CD1c-positive myeloid dendritic cell (primary cell): ENCODE measurements around the gene NAALAD2.
"Not testable (repeated sequence)": the region's sequence is repeated elsewhere in the genome, so short reads cannot be mapped to it uniquely, and the experiment has no call there.

ENCODE experiments used
- DNase-seq: peaks from one replicate; pipeline ENCODE4 v3.0.0-alpha.2; 2016; ENCODE audit errors: extremely low spot score

NAALAD2 gene

GRCh38 chr11:90134478-90135003 lies at the start of gene NAALAD2:
NAALAD2 (plus strand) TSS chr11:90134663; CDS start chr11:90134759, 96 bp downstream.
- DNase-seq: no peak

- not testable (repeated sequence) for DNase-seq
Observed at GRCh38 chr11:90085650-90086049, 48.8 kb upstream of the NAALAD2 start, which contains the start of gene UBTFL1. UBTFL1 (plus strand) TSS chr11:90085950; CDS start chr11:90085950, 0 bp downstream.

GRCh38 chr11:90088731-90089130 lies 45.7 kb upstream of the NAALAD2 start:
- not testable (repeated sequence) for DNase-seq

- not testable (repeated sequence) for DNase-seq
Observed at GRCh38 chr11:90095230-90095924, 39.1 kb upstream of the NAALAD2 start.

- DNase-seq: not testable (repeated sequence)
Observed at GRCh38 chr11:90098261-90098660, 36.2 kb upstream of the NAALAD2 start.

GRCh38 chr11:90100431-90100830 lies 34.0 kb upstream of the NAALAD2 start:
- DNase-seq: no peak

- no peak for DNase-seq
Observed at GRCh38 chr11:90113541-90113940, 20.9 kb upstream of the NAALAD2 start.

- DNase-seq: no peak
Observed at GRCh38 chr11:90120191-90120590, 14.3 kb upstream of the NAALAD2 start.

GRCh38 chr11:90124371-90124770 lies 10.1 kb upstream of the NAALAD2 start:
- DNase-seq: no peak

GRCh38 chr11:90124946-90125345 lies 9.5 kb upstream of the NAALAD2 start:
- no peak for DNase-seq

GRCh38 chr11:90133560-90134477 lies 644 bp upstream of the NAALAD2 start:
- no peak for DNase-seq

- DNase-seq: no peak
Observed at GRCh38 chr11:90135016-90135415, 553 bp downstream of the NAALAD2 start.

- DNase-seq: no peak
Observed at GRCh38 chr11:90148900-90149299, 14.4 kb downstream of the NAALAD2 start.

- DNase-seq: not testable (repeated sequence)
Observed at GRCh38 chr11:90166982-90167573, 32.6 kb downstream of the NAALAD2 start.

- DNase-seq: not testable (repeated sequence)
Observed at GRCh38 chr11:90167704-90168103, 33.2 kb downstream of the NAALAD2 start.

GRCh38 chr11:90168571-90168970 lies 34.1 kb downstream of the NAALAD2 start:
- DNase-seq: no peak

- no peak for DNase-seq
Observed at GRCh38 chr11:90171359-90171758, 36.9 kb downstream of the NAALAD2 start.

- DNase-seq: no peak
Observed at GRCh38 chr11:90176069-90176468, 41.6 kb downstream of the NAALAD2 start.

- DNase-seq: no peak
Observed at GRCh38 chr11:90178751-90179150, 44.3 kb downstream of the NAALAD2 start.

GRCh38 chr11:90179923-90180322 lies 45.5 kb downstream of the NAALAD2 start:
- no peak for DNase-seq

GRCh38 chr11:90187839-90188238 lies 53.4 kb downstream of the NAALAD2 start:
- no peak for DNase-seq

GRCh38 chr11:90189011-90189410 lies 54.5 kb downstream of the NAALAD2 start:
- no peak for DNase-seq
